Measurements from ENCODE around the gene MUC13.

DNA sequence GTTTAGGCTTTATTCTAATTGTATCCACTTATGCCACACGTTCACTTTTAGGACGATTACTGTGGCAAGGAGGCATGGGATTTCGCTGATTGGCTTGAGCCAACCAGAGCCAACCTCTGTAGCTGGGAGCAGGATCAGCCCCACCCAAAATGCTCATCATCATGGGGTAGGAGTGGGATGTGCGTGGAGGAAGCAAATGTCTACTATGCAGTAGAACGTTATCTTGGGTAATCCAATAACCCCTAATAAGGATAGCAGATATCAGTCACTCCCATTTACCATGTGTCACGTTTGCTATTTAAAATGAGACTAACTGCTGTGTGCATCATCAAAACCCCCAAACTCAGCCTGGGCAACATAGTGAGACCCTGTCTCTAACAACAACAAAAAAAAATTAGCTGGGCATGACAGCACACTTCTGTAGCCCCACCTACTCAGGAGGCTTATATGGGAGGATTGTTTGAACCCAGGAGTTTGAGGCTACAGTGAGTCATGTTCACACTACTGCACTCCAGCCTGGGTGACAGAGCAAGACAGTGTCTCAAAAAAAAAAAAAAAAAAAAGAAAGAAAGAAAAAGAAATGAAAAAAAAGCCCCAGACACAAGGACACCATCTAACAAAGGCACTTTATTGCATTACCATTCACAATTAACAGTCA, 29.6 kb downstream of the MUC13 start:
- TF ChIP-seq, protein P1, sequence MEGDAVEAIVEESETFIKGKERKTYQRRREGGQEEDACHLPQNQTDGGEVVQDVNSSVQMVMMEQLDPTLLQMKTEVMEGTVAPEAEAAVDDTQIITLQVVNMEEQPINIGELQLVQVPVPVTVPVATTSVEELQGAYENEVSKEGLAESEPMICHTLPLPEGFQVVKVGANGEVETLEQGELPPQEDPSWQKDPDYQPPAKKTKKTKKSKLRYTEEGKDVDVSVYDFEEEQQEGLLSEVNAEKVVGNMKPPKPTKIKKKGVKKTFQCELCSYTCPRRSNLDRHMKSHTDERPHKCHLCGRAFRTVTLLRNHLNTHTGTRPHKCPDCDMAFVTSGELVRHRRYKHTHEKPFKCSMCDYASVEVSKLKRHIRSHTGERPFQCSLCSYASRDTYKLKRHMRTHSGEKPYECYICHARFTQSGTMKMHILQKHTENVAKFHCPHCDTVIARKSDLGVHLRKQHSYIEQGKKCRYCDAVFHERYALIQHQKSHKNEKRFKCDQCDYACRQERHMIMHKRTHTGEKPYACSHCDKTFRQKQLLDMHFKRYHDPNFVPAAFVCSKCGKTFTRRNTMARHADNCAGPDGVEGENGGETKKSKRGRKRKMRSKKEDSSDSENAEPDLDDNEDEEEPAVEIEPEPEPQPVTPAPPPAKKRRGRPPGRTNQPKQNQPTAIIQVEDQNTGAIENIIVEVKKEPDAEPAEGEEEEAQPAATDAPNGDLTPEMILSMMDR (IDR thresholded peaks at IDR 0.05): no peak
- no peak for TF ChIP-seq POLR2A (IDR thresholded peaks at IDR 0.05)
